Measurements from ENCODE around the gene SLC66A2. TPM values are rescaled to one million over a fixed set of nuclear protein-coding genes. Genes with fewer than 3 reads are reported as not detected.

SLC66A2 gene
- total RNA-seq, 4 donors from 2014 or later: 30.4 to 49.6 (median 35.1) TPM

- DNase-seq: no peak
- TF ChIP-seq POLR2A (IDR thresholded peaks at IDR 0.05) (no peak), CTCF (IDR thresholded peaks at IDR 0.05) (no peak)
- Histone ChIP-seq H3K4me3 (no peak overlapping the region), H3K36me3 (peaks cover 0 to 52% (median 5%) of the 10 kb centered on the region in 3 donors), H3K27ac (peak overlapping the region in 2 of 4 donors; percentile 21 to 39), H3K27me3 (no peaks in the 10 kb centered on the region), H3K4me1 (peaks cover 26 to 91% (median 58%) of the 10 kb centered on the region in 3 donors), H3K9me3 (no peaks in the 10 kb centered on the region)
- 80 to 83% methylated on average over 5 to 7 of the region's 14 CpGs for WGBS, 2 donors
- intact Hi-C loops (cut with DNase I): loop anchor here (10.0 kb wide), 1 partner anchor 262 kb away; no protein-coding TSS in a partner anchor
These were observed 4.2 kb downstream of the SLC66A2 start for GRCh38 chr18:79947054-79947755.

DNA sequence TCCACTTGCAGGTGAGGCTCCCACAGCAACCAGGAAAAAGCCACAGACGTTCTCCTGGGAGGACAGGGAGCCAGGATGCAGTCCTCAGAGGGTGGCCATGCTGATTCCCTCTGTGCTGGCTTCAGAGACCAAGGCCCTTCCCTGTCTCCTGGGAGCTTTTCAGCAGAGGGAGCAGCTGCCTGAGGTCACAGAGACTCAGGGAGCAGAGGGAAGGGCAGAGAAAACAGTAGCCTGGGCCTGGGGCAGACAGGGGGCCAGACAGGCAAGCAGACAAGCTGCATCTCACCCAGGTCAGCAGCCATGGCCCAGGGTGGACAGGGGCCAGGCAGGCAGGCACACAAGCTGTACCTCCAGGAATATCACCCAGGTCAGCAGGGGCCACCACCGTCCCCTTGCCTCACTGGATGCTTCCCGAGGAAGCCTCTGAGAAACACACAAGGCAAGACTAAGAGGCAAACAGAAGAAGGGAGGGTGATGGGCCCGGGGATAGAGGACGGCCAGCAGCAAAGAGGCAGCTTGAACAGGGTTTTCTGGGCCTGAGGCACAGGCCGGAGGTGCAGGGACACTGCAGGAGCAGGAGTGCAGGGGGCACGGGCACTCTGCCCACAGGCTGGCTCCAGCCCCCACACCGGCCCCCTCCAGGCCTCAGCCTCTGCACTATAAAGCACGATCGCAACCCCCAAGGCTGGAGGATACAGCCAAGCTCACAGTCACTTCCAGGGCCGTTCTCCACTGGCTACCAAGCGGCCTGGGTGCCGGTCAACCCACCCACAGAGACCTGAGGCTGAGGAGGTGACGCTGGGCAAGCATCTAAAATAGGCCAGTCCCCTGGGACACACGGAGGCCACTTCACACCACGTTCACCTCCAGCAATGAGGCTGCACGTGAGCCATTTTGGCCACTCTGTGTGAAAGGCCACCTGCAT is 6.1 kb downstream of the SLC66A2 start:
- no peaks in the 10 kb centered on the region for H3K9me3 ChIP-seq
- TF ChIP-seq POLR2A (IDR thresholded peaks at IDR 0.05) (no peak), CTCF (IDR thresholded peaks at IDR 0.05) (no peak)
- peak overlapping the region in 1 of 4 donors; percentile 2 for H3K27ac ChIP-seq
- peaks cover 0 to 70% (median 5%) of the 10 kb centered on the region in 3 donors for H3K36me3 ChIP-seq
- no peaks in the 10 kb centered on the region for H3K27me3 ChIP-seq
- peaks cover 20 to 100% (median 57%) of the 10 kb centered on the region in 3 donors for H3K4me1 ChIP-seq
- DNase-seq: no peak
- intact Hi-C loops (cut with DNase I): loop anchor here (10.0 kb wide), 1 partner anchor 261 kb away; no protein-coding TSS in a partner anchor
- H3K4me3 ChIP-seq: no peak overlapping the region
- WGBS, 2 donors: 67 to 86% methylated on average over 2 to 6 of the region's 17 CpGs

GRCh38 chr18:79944746-79945117 is 6.7 kb downstream of the SLC66A2 start:
- TF ChIP-seq POLR2A (IDR thresholded peaks at IDR 0.05) (no peak), CTCF (IDR thresholded peaks at IDR 0.05) (no peak)
- no peak for DNase-seq
- no CpG with 5 or more reads among the region's 3 CpGs for WGBS, 2 donors
- intact Hi-C loops (cut with DNase I): loop anchor here (10.0 kb wide), 1 partner anchor 260 kb away; no protein-coding TSS in a partner anchor
- peaks cover 14 to 100% (median 51%) of the 10 kb centered on the region in 3 donors for H3K4me1 ChIP-seq
- H3K27ac ChIP-seq: no peak overlapping the region
- H3K4me3 ChIP-seq: no peak overlapping the region
- H3K36me3 ChIP-seq: peaks cover 0 to 77% (median 5%) of the 10 kb centered on the region in 3 donors
- no peaks in the 10 kb centered on the region for H3K9me3 ChIP-seq
- H3K27me3 ChIP-seq: no peaks in the 10 kb centered on the region

DNA sequence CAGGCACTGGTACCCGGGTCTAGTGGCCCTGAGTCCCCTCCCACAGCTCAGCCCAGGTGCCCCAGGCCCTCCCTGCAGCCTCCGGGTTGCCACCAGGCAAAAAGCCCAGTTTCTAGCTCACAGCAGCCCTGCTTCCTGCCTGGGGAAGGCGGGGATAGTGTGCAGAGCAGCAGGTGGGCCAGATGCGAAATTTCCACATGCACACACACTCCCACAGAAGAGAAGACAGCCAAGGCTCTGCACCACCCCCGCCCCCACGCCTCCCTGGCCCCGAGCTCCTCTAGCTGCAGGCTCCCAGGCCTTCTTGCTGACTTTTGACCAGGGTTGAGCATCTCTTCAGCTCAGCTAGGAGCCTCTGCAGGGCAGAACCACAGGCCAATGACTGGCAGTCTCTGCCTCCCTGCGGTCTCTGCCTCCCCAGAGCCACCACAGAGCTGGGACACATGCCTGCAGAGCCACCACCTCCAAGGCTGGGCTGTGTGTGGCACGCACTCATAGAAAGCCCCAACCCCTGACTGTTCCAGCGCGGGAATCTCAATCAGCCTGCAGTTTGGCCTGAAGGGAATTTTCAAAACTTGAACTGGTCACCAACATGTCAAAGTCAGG is 7.2 kb downstream of the SLC66A2 start:
- DNase-seq: no peak
- Histone ChIP-seq H3K4me3 (no peak overlapping the region), H3K4me1 (peaks cover 11 to 100% (median 46%) of the 10 kb centered on the region in 3 donors), H3K36me3 (peaks cover 0 to 78% (median 5%) of the 10 kb centered on the region in 3 donors), H3K27ac (no peak overlapping the region), H3K27me3 (no peaks in the 10 kb centered on the region), H3K9me3 (no peaks in the 10 kb centered on the region)
- 53 to 69% methylated on average over 3 to 4 of the region's 11 CpGs for WGBS, 2 donors
- TF ChIP-seq CTCF (IDR thresholded peaks at IDR 0.05) (no peak), POLR2A (IDR thresholded peaks at IDR 0.05) (no peak)
- intact Hi-C loops (cut with DNase I): loop anchor here (10.0 kb wide), 1 partner anchor 259 kb away; no protein-coding TSS in a partner anchor
